Measurements from ENCODE around the gene HDHD3.

- TF ChIP-seq POLR2A (IDR thresholded peaks at IDR 0.05) (no peak), CTCF (IDR thresholded peaks at IDR 0.05) (no peak)
These were observed 17.4 kb downstream of the HDHD3 start for GRCh38 chr9:113359385-113359784.

All from adrenal gland (tissue), 5 donors.